Kidney epithelial cell (primary cell): ENCODE measurements around the gene ITPR1. TPM values are rescaled to one million over a fixed set of nuclear protein-coding genes. Genes with fewer than 3 reads are reported as not detected.

ENCODE experiments used
- DNase-seq: peaks from one replicate; pipeline ENCODE4 v3.0.0-alpha.2; 2010; ENCODE audit warnings: low read depth
- H3K27me3 ChIP-seq: 2 replicates; pipeline ENCODE4 v1.6.0; 2011; ENCODE audit warnings: low read length; ENCODE audit not compliant: control insufficient read depth, insufficient read depth
- H3K36me3 ChIP-seq: 2 replicates; pipeline ENCODE4 v1.5.1; 2011; ENCODE audit warnings: low read length; ENCODE audit not compliant: control insufficient read depth, insufficient read depth
- H3K4me3 ChIP-seq: 2 replicates; pipeline ENCODE4 v1.5.1; 2011; ENCODE audit warnings: low read depth, mild to moderate bottlenecking, control low read depth, low read length
- total RNA-seq: library from RNA; depleted of rRNA; stranded (reverse); fragments of >200 nt; gene quantifications from 2 replicates; pipeline ENCODE4 v1.2.3, GENCODE V29; 2015
- TF ChIP-seq, protein P1 (sequence below): IDR thresholded peaks from 2 replicates; pipeline ENCODE4 v1.5.1; 2011; ENCODE audit warnings: mild to moderate bottlenecking, moderate library complexity, low read length, control low read depth, inconsistent platforms; ENCODE audit not compliant: insufficient read depth, poor library complexity, severe bottlenecking

The ITPR1 gene
- total RNA-seq, 1 donor from 2014 or later, result 8.9 TPM

GRCh38 chr3:4768021-4768420, 274.9 kb downstream of the ITPR1 start:
- Histone ChIP-seq H3K4me3 (no peak overlapping the region), H3K27me3 (no peaks in the 10 kb centered on the region), H3K36me3 (no peaks in the 10 kb centered on the region)
- TF ChIP-seq, protein P1, sequence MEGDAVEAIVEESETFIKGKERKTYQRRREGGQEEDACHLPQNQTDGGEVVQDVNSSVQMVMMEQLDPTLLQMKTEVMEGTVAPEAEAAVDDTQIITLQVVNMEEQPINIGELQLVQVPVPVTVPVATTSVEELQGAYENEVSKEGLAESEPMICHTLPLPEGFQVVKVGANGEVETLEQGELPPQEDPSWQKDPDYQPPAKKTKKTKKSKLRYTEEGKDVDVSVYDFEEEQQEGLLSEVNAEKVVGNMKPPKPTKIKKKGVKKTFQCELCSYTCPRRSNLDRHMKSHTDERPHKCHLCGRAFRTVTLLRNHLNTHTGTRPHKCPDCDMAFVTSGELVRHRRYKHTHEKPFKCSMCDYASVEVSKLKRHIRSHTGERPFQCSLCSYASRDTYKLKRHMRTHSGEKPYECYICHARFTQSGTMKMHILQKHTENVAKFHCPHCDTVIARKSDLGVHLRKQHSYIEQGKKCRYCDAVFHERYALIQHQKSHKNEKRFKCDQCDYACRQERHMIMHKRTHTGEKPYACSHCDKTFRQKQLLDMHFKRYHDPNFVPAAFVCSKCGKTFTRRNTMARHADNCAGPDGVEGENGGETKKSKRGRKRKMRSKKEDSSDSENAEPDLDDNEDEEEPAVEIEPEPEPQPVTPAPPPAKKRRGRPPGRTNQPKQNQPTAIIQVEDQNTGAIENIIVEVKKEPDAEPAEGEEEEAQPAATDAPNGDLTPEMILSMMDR, result no peak
- DNase-seq, result no peak

DNA sequence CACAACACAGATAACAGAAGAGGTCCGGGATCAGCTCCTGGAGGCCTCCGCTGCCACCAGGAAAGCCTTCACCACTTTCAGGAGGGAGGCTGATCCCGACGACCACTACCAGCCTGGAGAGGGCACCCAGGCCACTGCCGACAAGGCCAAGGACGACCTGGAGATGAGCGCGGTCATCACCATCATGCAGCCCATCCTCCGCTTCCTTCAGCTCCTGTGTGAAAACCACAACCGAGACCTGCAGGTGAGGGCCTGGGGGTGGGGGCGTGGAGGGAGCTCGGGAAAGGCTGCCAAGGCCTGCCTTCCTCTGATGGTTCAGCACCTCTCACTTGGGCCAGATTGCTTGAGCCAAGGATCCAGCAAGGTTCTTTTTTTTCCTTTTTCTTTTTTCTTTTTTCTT, 275.4 kb downstream of the ITPR1 start:
- no peak for DNase-seq
- H3K36me3 ChIP-seq, result no peaks in the 10 kb centered on the region
- TF ChIP-seq, protein P1, result no peak
- H3K27me3 ChIP-seq, result no peaks in the 10 kb centered on the region
- no peak overlapping the region for H3K4me3 ChIP-seq

DNA sequence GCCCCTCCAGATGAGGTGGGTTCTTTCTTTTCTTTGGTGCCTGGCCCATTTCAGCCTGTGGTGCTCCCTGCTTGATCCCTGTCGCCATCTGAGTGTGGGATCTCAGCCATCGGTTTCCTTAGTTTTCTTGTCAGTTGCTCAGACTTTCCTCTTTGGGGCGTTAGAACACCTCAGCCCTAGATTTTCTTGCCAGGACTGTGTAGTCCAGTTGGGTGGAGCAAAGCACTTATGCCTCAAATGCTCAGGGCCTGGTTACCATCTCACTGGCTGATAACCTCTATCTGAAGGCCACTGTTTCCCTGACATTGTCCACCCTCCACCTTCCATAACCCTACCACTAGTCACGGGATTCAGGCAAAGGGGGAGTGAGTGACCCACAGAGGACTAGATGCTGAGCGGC, 277.4 kb downstream of the ITPR1 start:
- TF ChIP-seq, protein P1, result no peak
- Histone ChIP-seq H3K4me3 (no peak overlapping the region), H3K27me3 (no peaks in the 10 kb centered on the region), H3K36me3 (no peaks in the 10 kb centered on the region)
- DNase-seq, result no peak

- no peak for DNase-seq
- TF ChIP-seq, protein P1, result no peak
Observed at GRCh38 chr3:4771243-4771642, 278.1 kb downstream of the ITPR1 start.

DNA sequence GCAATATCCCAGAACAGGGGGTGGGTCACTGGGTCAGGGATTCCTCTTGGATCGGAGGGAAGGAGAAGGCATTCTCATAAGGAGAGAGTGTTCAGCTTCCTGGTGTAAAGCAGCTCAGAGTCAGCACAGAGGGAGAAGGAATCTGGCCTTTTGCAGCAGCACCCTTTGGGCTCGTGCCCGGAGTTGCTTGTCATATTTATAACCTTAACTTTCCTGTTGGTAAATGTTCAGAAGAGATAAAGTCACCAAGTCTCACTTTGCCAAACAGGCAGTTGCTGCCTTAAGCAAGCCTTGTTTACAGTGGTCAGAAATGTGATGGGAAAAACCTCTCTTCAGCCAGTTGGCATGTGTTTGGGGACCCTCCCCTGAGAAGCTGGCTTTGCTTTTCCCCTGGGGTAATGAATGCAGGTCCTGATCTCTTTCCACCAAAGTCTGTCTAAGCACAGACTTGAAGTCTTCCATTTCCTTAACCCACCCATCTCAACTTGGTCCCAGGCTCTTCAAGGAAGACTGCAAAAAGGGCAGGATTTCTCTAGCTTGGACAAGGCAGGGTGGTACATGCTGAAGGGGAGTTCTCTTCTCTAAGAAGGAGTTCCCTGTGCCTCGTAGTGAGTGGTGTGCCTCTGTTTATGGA, 279.1 kb downstream of the ITPR1 start:
- Histone ChIP-seq H3K36me3 (no peaks in the 10 kb centered on the region), H3K27me3 (no peaks in the 10 kb centered on the region), H3K4me3 (no peak overlapping the region)
- TF ChIP-seq, protein P1, result no peak
- DNase-seq, result no peak

More at GRCh38 chr3:4771243-4771642, 278.1 kb downstream of the ITPR1 start:
- no peaks in the 10 kb centered on the region for H3K36me3 ChIP-seq
- H3K4me3 ChIP-seq, result no peak overlapping the region
- H3K27me3 ChIP-seq, result no peaks in the 10 kb centered on the region

GRCh38 chr3:4772858-4773257, 279.7 kb downstream of the ITPR1 start:
- Histone ChIP-seq H3K36me3 (no peaks in the 10 kb centered on the region), H3K4me3 (no peak overlapping the region), H3K27me3 (no peaks in the 10 kb centered on the region)
- DNase-seq, result no peak
- TF ChIP-seq, protein P1, result no peak
